OCI-M1 (cell line): Measurements from ENCODE around the gene RCN1.
"Not testable (repeated sequence)": the region's sequence is repeated elsewhere in the genome, so short reads cannot be mapped to it uniquely, and the experiment has no call there.

Experiments used
- DNase-seq: peaks from one replicate; lab custom pipeline; 2025; lab: John Stamatoyannopoulos, UW

RCN1 gene

GRCh38 chr11:32113200-32113919 lies 22.5 kb downstream of the RCN1 start:
- DNase-seq, result peak; percentile 13

GRCh38 chr11:32113920-32114203 lies 23.0 kb downstream of the RCN1 start:
- no peak for DNase-seq

- no peak for DNase-seq
Measured at GRCh38 chr11:32115446-32115845, 24.6 kb downstream of the RCN1 start.

GRCh38 chr11:32116668-32117067 lies 25.8 kb downstream of the RCN1 start:
- DNase-seq, result no peak

GRCh38 chr11:32118025-32118974 lies 27.4 kb downstream of the RCN1 start:
- peak; percentile 12 for DNase-seq

- not testable (repeated sequence) for DNase-seq
Measured at GRCh38 chr11:32119139-32119538, 28.3 kb downstream of the RCN1 start.

GRCh38 chr11:32121012-32121411 lies 30.1 kb downstream of the RCN1 start:
- peak; percentile 82 for DNase-seq

- no peak for DNase-seq
Measured at GRCh38 chr11:32122200-32122599, 31.3 kb downstream of the RCN1 start.

- DNase-seq, result no peak
Measured at GRCh38 chr11:32131321-32131720, 40.4 kb downstream of the RCN1 start.

- DNase-seq, result no peak
Measured at GRCh38 chr11:32136657-32137056, 45.8 kb downstream of the RCN1 start.

GRCh38 chr11:32137263-32137662 lies 46.4 kb downstream of the RCN1 start:
- DNase-seq, result no peak

GRCh38 chr11:32137869-32138268 lies 47.0 kb downstream of the RCN1 start:
- no peak for DNase-seq

- no peak for DNase-seq
Measured at GRCh38 chr11:32138902-32139301, 48.0 kb downstream of the RCN1 start.

- no peak for DNase-seq
Measured at GRCh38 chr11:32139896-32140520, 49.1 kb downstream of the RCN1 start.

- DNase-seq, result no peak
Measured at GRCh38 chr11:32141745-32142546, 51.1 kb downstream of the RCN1 start.

- DNase-seq, result no peak
Measured at GRCh38 chr11:32143378-32143777, 52.5 kb downstream of the RCN1 start.

GRCh38 chr11:32145282-32145681 lies 54.4 kb downstream of the RCN1 start:
- DNase-seq, result no peak

GRCh38 chr11:32148895-32149294 lies 58.0 kb downstream of the RCN1 start:
- peak; percentile 13 for DNase-seq

- no peak for DNase-seq
Measured at GRCh38 chr11:32149748-32150147, 58.9 kb downstream of the RCN1 start.

GRCh38 chr11:32151027-32151426 lies 60.2 kb downstream of the RCN1 start:
- DNase-seq, result no peak

GRCh38 chr11:32152216-32152615 lies 61.3 kb downstream of the RCN1 start:
- DNase-seq, result no peak

- DNase-seq, result no peak
Measured at GRCh38 chr11:32152821-32153220, 61.9 kb downstream of the RCN1 start.
